SU-DHL-6 (cell line): ENCODE data around the gene CNGA3.

Experiments
- H2AFZ ChIP-seq: fragments of 200-600 bp; sonication (generic); 2 replicates; pipeline ENCODE4 v1.6.1; 2014; ENCODE audit warnings: low read depth, mild to moderate bottlenecking, moderate library complexity, mixed read lengths, antibody characterized with exemption, low read length; ENCODE audit not compliant: severe bottlenecking
- H3F3A ChIP-seq: fragments of 200-600 bp; shearing (Covaris generic); 2 replicates; pipeline ENCODE4 v1.6.0; 2016; ENCODE audit warnings: antibody characterized with exemption, mild to moderate bottlenecking; ENCODE audit not compliant: insufficient read depth
- H3K27ac ChIP-seq: fragments of 200-600 bp; sonication (generic); 2 replicates; pipeline ENCODE4 v1.5.1; 2016; ENCODE audit warnings: low read depth, mild to moderate bottlenecking, low read length, moderate library complexity, mixed read lengths
- H3K27me3 ChIP-seq: fragments of 200-600 bp; sonication (generic), shearing (Covaris generic); 2 replicates; pipeline ENCODE4 v1.6.0; 2014; ENCODE audit warnings: mild to moderate bottlenecking, low read length
- H3K36me3 ChIP-seq: fragments of 200-600 bp; sonication (generic); 2 replicates; pipeline ENCODE4 v1.6.1; 2014; ENCODE audit warnings: mild to moderate bottlenecking, low read length, mixed read lengths
- H3K4me2 ChIP-seq: fragments of 300-600, 200-600 bp; shearing (Covaris generic), sonication (generic); 2 replicates; pipeline ENCODE4 v1.6.0; 2014; ENCODE audit warnings: low read length, low read depth, mild to moderate bottlenecking; ENCODE audit not compliant: poor library complexity, severe bottlenecking
- H3K4me3 ChIP-seq: fragments of 200-600 bp; sonication (generic); 2 replicates; pipeline ENCODE4 v1.5.1; 2014; ENCODE audit warnings: antibody characterized with exemption, low read length, mild to moderate bottlenecking, mixed read lengths; ENCODE audit not compliant: insufficient read depth, poor library complexity, severe bottlenecking
- H3K79me2 ChIP-seq: fragments of 200-600 bp; sonication (generic); 2 replicates; pipeline ENCODE4 v1.6.1; 2014; ENCODE audit warnings: mild to moderate bottlenecking, low read length, moderate library complexity; ENCODE audit not compliant: insufficient read depth
- H3K9ac ChIP-seq: fragments of 200-600 bp; sonication (generic); 2 replicates; pipeline ENCODE4 v1.7.0; 2014; ENCODE audit warnings: mild to moderate bottlenecking, low read length
- H3K9me2 ChIP-seq: fragments of 200-600 bp; sonication (generic); replicated peaks from 2 replicates; pipeline ENCODE4 v1.6.1; 2014; ENCODE audit warnings: low read length; ENCODE audit not compliant: insufficient read depth
- H3K9me3 ChIP-seq: fragments of 200-600 bp; sonication (generic); 2 replicates; pipeline ENCODE4 v1.6.1; 2014; ENCODE audit warnings: low read length, mixed read lengths; ENCODE audit not compliant: insufficient read depth
- H4K20me1 ChIP-seq: fragments of 200-600 bp; sonication (generic); 2 replicates; pipeline ENCODE4 v1.6.1; 2014; ENCODE audit warnings: low read depth, mild to moderate bottlenecking, antibody characterized with exemption, low read length, moderate library complexity, mixed read lengths
- EZH2phosphoT487 ChIP-seq: fragments of 200-600 bp; sonication (generic), shearing (Covaris generic); conservative IDR thresholded peaks from 2 replicates; pipeline ENCODE4 v1.6.1; 2018; ENCODE audit warnings: mild to moderate bottlenecking, antibody characterized with exemption, low read length, moderate library complexity, mixed read lengths
- TF ChIP-seq, protein P1 (sequence below): fragments of 200-600 bp; sonication (generic); IDR thresholded peaks from one replicate; pipeline ENCODE4 v1.5.1; 2017; ENCODE audit warnings: antibody characterized with exemption, mild to moderate bottlenecking, low read length, moderate library complexity; ENCODE audit not compliant: insufficient read depth, poor library complexity, severe bottlenecking

Gene CNGA3

DNA sequence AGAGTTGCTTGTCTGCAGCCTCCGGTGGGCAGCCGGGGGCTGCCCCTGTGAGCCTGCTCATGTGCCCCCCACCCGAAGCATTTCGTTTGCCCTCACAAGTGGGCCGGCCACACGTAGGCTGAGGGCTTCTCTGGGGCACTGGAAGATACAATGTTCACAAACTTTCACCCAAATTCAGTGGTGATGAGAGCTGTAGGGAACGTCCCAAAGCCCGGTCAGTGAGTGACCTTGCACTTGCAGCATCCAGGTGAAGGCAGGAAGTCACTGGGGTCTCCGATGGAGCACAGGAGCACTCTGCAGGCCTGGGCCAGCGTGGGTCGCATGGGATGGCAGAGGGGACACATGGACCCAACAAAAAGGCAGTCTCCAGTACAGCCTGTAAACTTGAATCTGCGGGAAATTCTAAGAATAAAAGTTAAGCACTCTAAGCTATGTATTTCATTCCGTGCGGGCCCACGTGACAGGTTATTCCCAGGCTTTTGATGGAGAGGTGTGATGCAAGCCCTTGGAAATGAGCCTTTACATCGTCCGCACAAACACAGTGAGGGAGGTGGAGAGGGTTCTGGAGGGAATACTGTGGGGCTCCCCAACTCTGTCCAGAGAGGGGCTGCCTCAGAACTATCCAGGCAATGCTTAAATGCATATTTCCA, 42.5 kb downstream of the CNGA3 start:
- H2AFZ ChIP-seq = no peak overlapping the region
- H3K9me3 ChIP-seq = no peaks in the 10 kb centered on the region
- H4K20me1 ChIP-seq = no peaks in the 10 kb centered on the region
- H3K36me3 ChIP-seq = no peaks in the 10 kb centered on the region
- H3K27me3 ChIP-seq = no peaks in the 10 kb centered on the region
- H3F3A ChIP-seq = no peaks in the 10 kb centered on the region
- no peak overlapping the region for H3K27ac ChIP-seq
- TF ChIP-seq, protein P1, sequence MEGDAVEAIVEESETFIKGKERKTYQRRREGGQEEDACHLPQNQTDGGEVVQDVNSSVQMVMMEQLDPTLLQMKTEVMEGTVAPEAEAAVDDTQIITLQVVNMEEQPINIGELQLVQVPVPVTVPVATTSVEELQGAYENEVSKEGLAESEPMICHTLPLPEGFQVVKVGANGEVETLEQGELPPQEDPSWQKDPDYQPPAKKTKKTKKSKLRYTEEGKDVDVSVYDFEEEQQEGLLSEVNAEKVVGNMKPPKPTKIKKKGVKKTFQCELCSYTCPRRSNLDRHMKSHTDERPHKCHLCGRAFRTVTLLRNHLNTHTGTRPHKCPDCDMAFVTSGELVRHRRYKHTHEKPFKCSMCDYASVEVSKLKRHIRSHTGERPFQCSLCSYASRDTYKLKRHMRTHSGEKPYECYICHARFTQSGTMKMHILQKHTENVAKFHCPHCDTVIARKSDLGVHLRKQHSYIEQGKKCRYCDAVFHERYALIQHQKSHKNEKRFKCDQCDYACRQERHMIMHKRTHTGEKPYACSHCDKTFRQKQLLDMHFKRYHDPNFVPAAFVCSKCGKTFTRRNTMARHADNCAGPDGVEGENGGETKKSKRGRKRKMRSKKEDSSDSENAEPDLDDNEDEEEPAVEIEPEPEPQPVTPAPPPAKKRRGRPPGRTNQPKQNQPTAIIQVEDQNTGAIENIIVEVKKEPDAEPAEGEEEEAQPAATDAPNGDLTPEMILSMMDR = no peak
- TF ChIP-seq EZH2phosphoT487 = no peak
- no peaks in the 10 kb centered on the region for H3K9me2 ChIP-seq
- H3K79me2 ChIP-seq = no peaks in the 10 kb centered on the region
- H3K4me2 ChIP-seq = no peak overlapping the region
- no peak overlapping the region for H3K4me3 ChIP-seq
- H3K9ac ChIP-seq = no peak overlapping the region

DNA sequence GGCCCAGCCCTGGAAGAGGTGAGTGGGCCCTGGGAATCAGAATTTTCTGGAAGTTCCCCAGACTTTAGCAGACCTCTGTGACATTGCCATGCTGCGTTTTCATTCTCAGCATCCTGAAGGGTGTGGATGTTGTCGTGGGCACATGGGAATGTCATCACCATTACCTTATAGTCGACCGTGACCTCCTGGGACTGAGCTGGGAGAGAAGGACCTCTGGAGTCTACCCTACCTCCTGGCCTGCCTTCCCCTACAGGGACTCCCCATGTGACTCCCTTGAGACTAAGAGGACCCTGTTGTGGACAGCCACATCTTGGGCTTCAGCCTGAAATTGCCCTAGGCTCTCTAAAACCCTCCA, 43.0 kb downstream of the CNGA3 start:
- no peak overlapping the region for H3K4me3 ChIP-seq
- H4K20me1 ChIP-seq = no peaks in the 10 kb centered on the region
- H2AFZ ChIP-seq = no peak overlapping the region
- H3K27me3 ChIP-seq = no peaks in the 10 kb centered on the region
- TF ChIP-seq, protein P1 = no peak
- no peak for TF ChIP-seq EZH2phosphoT487
- no peak overlapping the region for H3K9ac ChIP-seq
- H3F3A ChIP-seq = no peaks in the 10 kb centered on the region
- no peaks in the 10 kb centered on the region for H3K36me3 ChIP-seq
- H3K27ac ChIP-seq = no peak overlapping the region
- H3K79me2 ChIP-seq = no peaks in the 10 kb centered on the region
- H3K9me3 ChIP-seq = no peaks in the 10 kb centered on the region
- H3K9me2 ChIP-seq = no peaks in the 10 kb centered on the region
- H3K4me2 ChIP-seq = no peak overlapping the region

DNA sequence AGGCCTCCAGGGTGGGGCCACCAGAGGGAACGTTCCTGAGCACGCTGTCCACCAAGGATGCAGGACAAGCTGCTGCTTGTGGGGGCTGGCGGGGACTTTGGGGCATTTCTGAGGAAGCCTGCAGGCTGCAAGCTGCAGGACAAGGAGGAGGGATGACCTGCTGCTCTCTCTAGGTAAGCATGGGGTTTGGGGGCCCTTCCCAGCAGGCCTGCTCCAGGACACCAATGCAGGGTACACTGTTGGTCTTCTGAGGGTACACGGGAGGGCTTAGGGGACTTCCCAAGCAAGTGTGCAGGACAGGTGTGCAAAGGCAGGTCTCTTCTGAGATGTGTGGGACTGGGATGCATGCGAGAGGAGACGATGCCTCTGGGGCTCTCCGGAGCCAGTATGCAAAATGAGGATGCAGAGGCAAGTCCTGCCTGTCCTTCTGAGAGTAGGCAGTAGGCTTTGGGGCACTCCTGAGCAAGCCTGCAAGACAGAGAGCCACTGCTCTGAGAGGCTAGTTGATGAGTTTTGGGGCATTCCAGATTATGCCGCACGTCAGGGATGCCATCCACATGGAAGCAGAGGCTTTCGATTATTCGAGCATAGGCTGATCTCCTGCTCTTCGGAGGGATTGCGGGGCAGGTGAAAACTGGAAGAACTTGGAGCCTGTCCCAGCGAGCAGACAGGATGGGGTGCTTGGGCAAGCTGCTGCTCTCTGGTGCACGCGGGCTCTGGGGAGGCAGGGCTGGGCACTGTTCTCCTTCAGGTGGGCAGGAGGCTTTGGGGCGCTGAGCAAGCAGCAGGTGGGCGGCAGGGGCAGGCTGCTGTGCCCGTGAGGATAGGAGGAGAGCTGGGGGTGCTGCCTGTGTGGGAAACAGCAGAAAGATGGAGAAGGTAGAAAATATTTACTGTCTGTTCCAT, 44.6 kb downstream of the CNGA3 start:
- H3K27ac ChIP-seq = no peak overlapping the region
- H3F3A ChIP-seq = no peaks in the 10 kb centered on the region
- no peak overlapping the region for H3K4me3 ChIP-seq
- no peak overlapping the region for H2AFZ ChIP-seq
- no peak overlapping the region for H3K9ac ChIP-seq
- H3K9me3 ChIP-seq = no peaks in the 10 kb centered on the region
- no peak for TF ChIP-seq EZH2phosphoT487
- TF ChIP-seq, protein P1 = no peak
- no peaks in the 10 kb centered on the region for H3K9me2 ChIP-seq
- H3K4me2 ChIP-seq = no peak overlapping the region
- H3K27me3 ChIP-seq = no peaks in the 10 kb centered on the region
- H3K79me2 ChIP-seq = no peaks in the 10 kb centered on the region
- H4K20me1 ChIP-seq = no peaks in the 10 kb centered on the region
- no peaks in the 10 kb centered on the region for H3K36me3 ChIP-seq
